GM23338 (cell line): Measurements from ENCODE around the gene GRID1. TPM values are rescaled to one million over a fixed set of nuclear protein-coding genes. Genes with fewer than 3 reads are reported as not detected.

ENCODE experiments used
- ATAC-seq: fragments of 200-7000 bp; cut with Tn5 transposase; 3 replicates; pipeline ENCODE4 v1.9.1; 2020
- DNase-seq: peaks from one replicate; pipeline ENCODE4 v3.0.0-alpha.2; 2015; ENCODE audit warnings: low spot score
- H2AFZ ChIP-seq: fragments of 200-600 bp; sonication (generic); 2 replicates; pipeline ENCODE4 v1.8.0; 2016; ENCODE audit warnings: antibody characterized with exemption, mild to moderate bottlenecking, moderate library complexity
- H3F3A ChIP-seq: fragments of 200-600 bp; sonication (generic); replicated peaks from 2 replicates; pipeline ENCODE4 v1.8.0; 2017; ENCODE audit warnings: antibody characterized with exemption, mixed run types, low read depth
- H3K27ac ChIP-seq: fragments of 200-600 bp; sonication (generic); 2 replicates; pipeline ENCODE4 v1.6.1; 2016; ENCODE audit warnings: low read depth
- H3K27me3 ChIP-seq: fragments of 200-600 bp; sonication (generic); 2 replicates; pipeline ENCODE4 v1.8.0; 2016; ENCODE audit warnings: mild to moderate bottlenecking, mixed run types, moderate library complexity; ENCODE audit not compliant: insufficient read depth
- H3K36me3 ChIP-seq: fragments of 200-600 bp; sonication (generic); 2 replicates; pipeline ENCODE4 v1.8.0; 2016; ENCODE audit warnings: mild to moderate bottlenecking; ENCODE audit not compliant: insufficient read depth
- H3K4me1 ChIP-seq: fragments of 200-600 bp; sonication (generic); 2 replicates; pipeline ENCODE4 v1.8.0; 2016; ENCODE audit warnings: mild to moderate bottlenecking, moderate library complexity; ENCODE audit not compliant: insufficient read depth
- H3K4me2 ChIP-seq: fragments of 200-600 bp; sonication (generic); 2 replicates; pipeline ENCODE4 v1.7.1; 2017; ENCODE audit warnings: mixed run types
- H3K4me3 ChIP-seq: fragments of 200-600 bp; sonication (generic); 2 replicates; pipeline ENCODE4 v1.6.1; 2016; ENCODE audit warnings: mixed run types
- H3K79me2 ChIP-seq: fragments of 200-600 bp; sonication (generic); replicated peaks from 2 replicates; pipeline ENCODE4 v1.8.0; 2017; ENCODE audit warnings: mild to moderate bottlenecking; ENCODE audit not compliant: insufficient read depth
- H3K9me2 ChIP-seq: fragments of 200-600 bp; sonication (generic); 2 replicates; pipeline ENCODE4 v1.8.0; 2017; ENCODE audit not compliant: insufficient read depth
- H4K20me1 ChIP-seq: fragments of 200-600 bp; sonication (generic); replicated peaks from 2 replicates; pipeline ENCODE4 v1.8.0; 2017; ENCODE audit warnings: mild to moderate bottlenecking; ENCODE audit not compliant: insufficient read depth
- H3K27ac Mint-ChIP-seq: 2 replicates; pipeline ENCODE4 v1.8.0; 2020; ENCODE audit warnings: inconsistent platforms, mild to moderate bottlenecking, moderate library complexity, mixed read lengths
- H3K27me3 Mint-ChIP-seq: 3 replicates; pipeline ENCODE4 v1.8.0; 2022; ENCODE audit warnings: low read depth, mild to moderate bottlenecking, moderate library complexity, mixed read lengths, inconsistent platforms; ENCODE audit not compliant: insufficient read depth, poor library complexity
- H3K36me3 Mint-ChIP-seq: 3 replicates; pipeline ENCODE4 v1.8.0; 2021; ENCODE audit warnings: low read depth, mild to moderate bottlenecking, inconsistent platforms, moderate library complexity, mixed read lengths
- H3K4me1 Mint-ChIP-seq: 3 replicates; pipeline ENCODE4 v1.8.0; 2020; ENCODE audit warnings: mild to moderate bottlenecking, inconsistent platforms, mixed read lengths
- H3K4me3 Mint-ChIP-seq: 3 replicates; pipeline ENCODE4 v1.8.0; 2021; ENCODE audit warnings: moderate library complexity, mild to moderate bottlenecking, inconsistent platforms, mixed read lengths
- H3K9me3 Mint-ChIP-seq: 3 replicates; pipeline ENCODE4 v1.8.0; 2020; ENCODE audit warnings: moderate library complexity, mild to moderate bottlenecking, inconsistent platforms, mixed read lengths
- CREB1 ChIP-seq: fragments of 250-450 bp; sonication (Bioruptor Pico); IDR thresholded peaks from 2 replicates; pipeline ENCODE4 v1.5.0; 2020; ENCODE audit warnings: low read depth, mild to moderate bottlenecking, moderate library complexity
- CTCF ChIP-seq, 2 experiments: fragments of 200-600 bp in 1 of 2; sonication (generic) in 1 of 2; conservative IDR thresholded peaks; 2 replicates each; pipeline versions ENCODE4 v1.5.1 to v1.6.1; 2016 to 2017; ENCODE audit warnings: antibody characterized with exemption in 2 of 2, low read depth in 2 of 2, mild to moderate bottlenecking in 2 of 2, moderate library complexity in 1 of 2
- EZH2 ChIP-seq: fragments of 200-600 bp; sonication (generic); IDR thresholded peaks from one replicate; pipeline ENCODE4 v1.8.0; 2017; ENCODE audit warnings: antibody characterized with exemption, mild to moderate bottlenecking, low read depth; ENCODE audit not compliant: unreplicated experiment
- JUNB ChIP-seq: IDR thresholded peaks from one replicate; pipeline ENCODE4 v1.6.1; 2016; ENCODE audit warnings: antibody characterized with exemption; ENCODE audit not compliant: unreplicated experiment
- STAT1 ChIP-seq: IDR thresholded peaks from one replicate; pipeline ENCODE4 v1.6.1; 2016; ENCODE audit warnings: antibody characterized with exemption; ENCODE audit not compliant: unreplicated experiment
- ZNF114 ChIP-seq: fragments of 250-450 bp; sonication (Bioruptor Pico); IDR thresholded peaks from 2 replicates; pipeline ENCODE4 v1.5.0; 2020; ENCODE audit warnings: mild to moderate bottlenecking, moderate library complexity
- ZNF331 ChIP-seq: fragments of 250-450 bp; sonication (Bioruptor Pico); IDR thresholded peaks from 2 replicates; pipeline ENCODE4 v1.5.0; 2020; ENCODE audit warnings: low read depth, mild to moderate bottlenecking, moderate library complexity
- ZNF462 ChIP-seq: fragments of 250-450 bp; sonication (Bioruptor Pico); IDR thresholded peaks from 2 replicates; pipeline ENCODE4 v1.5.0; 2020; ENCODE audit warnings: mild to moderate bottlenecking, moderate library complexity
- polyA plus RNA-seq: library from polyadenylated mRNA; unstranded; fragments of >200 nt; fragmentation: Nextera tagmentation; extraction: Ambion mirVana; gene quantifications from 2 replicates; pipeline ENCODE4 v1.2.1, GENCODE V29; 2016
- total RNA-seq: library from RNA; depleted of rRNA; stranded (reverse); fragments of >200 nt; shearing (Covaris generic); gene quantifications from 2 replicates; pipeline ENCODE4 v1.2.3, GENCODE V29; 2014

Gene GRID1
- total and polyA plus RNA-seq, 2 experiments from 2014 or later = 0.14 to 0.15 TPM

GRCh38 chr10:85575441-85575840 is 791.2 kb downstream of the GRID1 start:
- Mint-ChIP-seq H3K4me3 (no peak overlapping the region), H3K36me3 (peaks cover 6% of the 10 kb centered on the region; the same call in 1 of the 3 replicates), H3K4me1 (peaks cover 10% of the 10 kb centered on the region; the same call in 2 of the 3 replicates), H3K27me3 (peaks cover 5% of the 10 kb centered on the region), H3K9me3 (peaks cover 83% of the 10 kb centered on the region), H3K27ac (no peak overlapping the region)
- no peaks in the 10 kb centered on the region for H4K20me1 ChIP-seq
- H3K4me1 ChIP-seq = no peaks in the 10 kb centered on the region
- TF ChIP-seq JUNB = no peak
- TF ChIP-seq ZNF114 (CRISPR knock-in tag) = no peak
- TF ChIP-seq ZNF331 = no peak
- TF ChIP-seq STAT1 = no peak
- no peak for TF ChIP-seq ZNF462 (CRISPR knock-in tag)
- TF ChIP-seq EZH2 = no peak
- TF ChIP-seq CREB1 (CRISPR knock-in tag) = no peak
- no peak for TF ChIP-seq CTCF (conservative IDR thresholded peaks at IDR 0.05; ENCODE audit: low read depth in 2 of 2)
- H3K4me2 ChIP-seq = no peak overlapping the region
- H2AFZ ChIP-seq = peak overlapping the region; percentile 38; the same call in 1 of the 2 replicates
- H3K79me2 ChIP-seq = no peaks in the 10 kb centered on the region
- no peaks in the 10 kb centered on the region for H3K9me2 ChIP-seq
- H3K27ac ChIP-seq = no peak overlapping the region
- DNase-seq (no peak), ATAC-seq (peak; percentile 58)
- H3K27me3 ChIP-seq = no peaks in the 10 kb centered on the region
- no peaks in the 10 kb centered on the region for H3K36me3 ChIP-seq
- no peak overlapping the region for H3K4me3 ChIP-seq
- no peaks in the 10 kb centered on the region for H3F3A ChIP-seq
